ENCODE measurements around the gene NRIP1.

NRIP1 gene

DNA sequence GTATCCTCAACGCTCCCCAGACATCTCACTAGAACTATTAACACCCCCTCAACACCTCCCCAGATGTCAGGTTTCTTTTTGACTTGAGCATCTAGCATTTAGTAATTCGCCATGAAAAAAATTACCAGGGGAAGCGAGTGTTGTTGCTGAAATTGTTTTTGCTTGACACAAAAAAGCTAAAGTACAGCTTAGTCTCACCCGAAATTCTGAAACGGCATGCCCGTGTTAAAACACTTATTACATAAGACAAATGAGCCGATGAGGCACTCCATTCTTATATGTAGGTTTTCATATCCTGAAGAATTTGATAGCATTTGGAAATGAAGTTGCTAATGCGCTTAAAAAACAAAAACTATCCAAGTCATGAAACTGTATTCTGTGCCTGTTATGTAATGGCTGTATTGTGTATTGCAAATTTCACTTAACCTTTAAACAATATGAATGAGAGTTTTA is 1.3 kb upstream of the NRIP1 start:
- TF ChIP-seq, protein P1, sequence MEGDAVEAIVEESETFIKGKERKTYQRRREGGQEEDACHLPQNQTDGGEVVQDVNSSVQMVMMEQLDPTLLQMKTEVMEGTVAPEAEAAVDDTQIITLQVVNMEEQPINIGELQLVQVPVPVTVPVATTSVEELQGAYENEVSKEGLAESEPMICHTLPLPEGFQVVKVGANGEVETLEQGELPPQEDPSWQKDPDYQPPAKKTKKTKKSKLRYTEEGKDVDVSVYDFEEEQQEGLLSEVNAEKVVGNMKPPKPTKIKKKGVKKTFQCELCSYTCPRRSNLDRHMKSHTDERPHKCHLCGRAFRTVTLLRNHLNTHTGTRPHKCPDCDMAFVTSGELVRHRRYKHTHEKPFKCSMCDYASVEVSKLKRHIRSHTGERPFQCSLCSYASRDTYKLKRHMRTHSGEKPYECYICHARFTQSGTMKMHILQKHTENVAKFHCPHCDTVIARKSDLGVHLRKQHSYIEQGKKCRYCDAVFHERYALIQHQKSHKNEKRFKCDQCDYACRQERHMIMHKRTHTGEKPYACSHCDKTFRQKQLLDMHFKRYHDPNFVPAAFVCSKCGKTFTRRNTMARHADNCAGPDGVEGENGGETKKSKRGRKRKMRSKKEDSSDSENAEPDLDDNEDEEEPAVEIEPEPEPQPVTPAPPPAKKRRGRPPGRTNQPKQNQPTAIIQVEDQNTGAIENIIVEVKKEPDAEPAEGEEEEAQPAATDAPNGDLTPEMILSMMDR (conservative IDR thresholded peaks at IDR 0.05) = no peak

DNA sequence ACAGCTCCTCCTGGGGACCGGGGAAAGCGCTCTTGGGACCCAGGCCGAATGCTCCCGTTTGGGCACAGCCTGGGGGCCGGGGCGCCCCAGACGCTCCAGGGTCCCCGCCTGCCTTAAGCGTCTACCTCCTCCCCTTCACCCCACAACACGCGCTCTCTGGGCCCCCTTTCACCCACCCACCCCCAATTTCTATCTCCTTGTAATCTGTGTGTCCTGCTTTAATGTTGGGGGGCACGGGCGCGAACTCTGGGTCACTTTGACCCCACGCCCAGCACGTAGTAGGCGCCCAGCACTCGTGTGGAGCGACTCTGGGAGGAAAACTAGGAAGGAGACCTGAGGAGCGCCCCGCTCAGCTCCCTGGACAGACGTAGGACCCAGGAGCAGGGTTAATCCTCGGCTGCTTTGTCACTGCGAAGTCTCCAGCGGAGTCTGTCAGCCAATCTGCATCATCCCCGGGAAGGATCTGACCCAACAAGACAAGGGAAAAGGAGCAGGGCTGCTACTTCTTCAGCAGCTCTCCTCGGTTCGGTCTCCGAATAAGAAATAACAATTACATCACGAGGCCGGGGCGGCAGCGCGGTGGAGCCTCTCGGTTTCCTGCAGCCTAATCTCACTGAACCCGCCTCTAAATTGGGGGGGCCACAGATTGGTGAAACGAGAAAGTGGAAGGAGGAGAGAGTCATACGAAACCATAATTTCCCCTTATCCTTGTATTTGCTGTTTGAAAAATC is 757 bp upstream of the NRIP1 start:
- peak overlapping the region; percentile 95 for H3K27ac ChIP-seq
- TF ChIP-seq, protein P1 (conservative IDR thresholded peaks at IDR 0.05) = peak; percentile 24; the same call in 1 of the 2 replicates

More for the DNA sequence above, 1.3 kb upstream of the NRIP1 start:
- H3K27ac ChIP-seq = peak overlapping the region; percentile 95

DNA sequence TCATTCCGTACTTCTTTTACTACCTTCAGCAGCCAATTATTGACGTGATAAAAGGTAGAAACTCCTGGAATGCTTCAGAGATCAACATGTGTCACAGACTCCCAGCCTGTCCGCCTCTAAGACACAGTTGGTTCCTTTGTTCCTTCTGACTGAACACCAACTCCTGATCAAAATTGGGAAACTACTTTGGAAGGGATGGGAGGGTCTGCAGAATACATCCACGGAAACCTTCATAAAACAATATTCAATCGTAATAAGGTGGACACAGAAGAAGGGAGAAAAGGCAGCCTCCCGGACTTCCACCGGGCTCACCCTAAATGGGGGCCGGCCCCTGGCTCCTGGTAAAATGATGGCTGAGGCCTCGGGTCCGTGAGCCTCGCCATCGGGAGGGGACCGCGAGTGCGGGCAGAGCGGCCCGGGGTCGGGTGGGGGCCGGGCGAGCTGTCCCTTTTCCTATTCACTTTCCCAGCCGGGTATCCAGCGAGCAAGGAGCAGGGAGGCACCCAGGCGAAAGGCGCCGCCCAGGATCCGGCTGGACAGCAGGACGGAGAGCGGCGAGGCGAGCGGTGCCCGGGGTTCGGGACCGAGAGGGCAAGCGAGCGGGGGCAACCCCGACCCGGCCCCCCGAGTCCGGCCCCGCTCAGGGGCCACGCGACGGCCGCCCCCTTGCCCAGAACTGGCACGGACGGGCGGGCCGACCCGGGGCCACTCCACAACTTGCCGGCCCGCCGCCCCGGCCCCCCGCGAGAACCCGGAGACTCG is 805 bp downstream of the NRIP1 start:
- TF ChIP-seq, protein P1 (conservative IDR thresholded peaks at IDR 0.05) = no peak
- peak overlapping the region; percentile 95 for H3K27ac ChIP-seq

DNA sequence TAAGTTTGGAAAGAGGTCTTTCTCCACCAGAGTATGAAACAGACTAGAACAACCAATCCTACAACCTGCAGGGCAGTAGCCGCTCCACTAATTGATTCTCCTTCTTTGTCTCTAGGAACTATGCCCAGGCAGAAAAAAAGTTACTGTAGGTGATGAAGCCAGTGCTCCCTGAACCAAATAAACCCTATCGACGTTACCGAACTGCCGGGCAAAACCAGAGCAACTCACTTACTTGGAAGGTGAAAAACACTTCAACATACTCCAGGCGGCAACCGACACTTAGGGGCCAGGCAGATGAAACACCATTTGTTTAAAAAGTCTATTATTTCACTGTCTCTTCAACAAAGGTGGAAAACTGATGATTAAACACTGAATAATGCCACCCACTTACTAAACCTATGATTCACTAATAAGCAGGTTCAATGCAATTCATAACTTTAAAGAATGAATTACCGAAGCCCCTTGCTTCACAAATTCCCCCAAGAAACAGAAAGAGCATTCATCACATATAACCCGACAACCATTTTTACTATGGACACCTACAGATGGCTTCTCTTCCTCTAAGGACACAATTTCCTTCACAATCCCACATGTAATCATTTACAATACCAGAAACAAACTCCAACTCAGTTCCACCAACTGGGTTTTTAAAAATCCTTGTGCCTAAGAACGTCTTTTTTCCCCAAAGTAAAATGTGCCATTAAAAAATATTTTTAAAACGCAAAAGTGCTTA is 1.6 kb downstream of the NRIP1 start:
- peak overlapping the region; percentile 95 for H3K27ac ChIP-seq
- TF ChIP-seq, protein P1 (conservative IDR thresholded peaks at IDR 0.05) = no peak

DNA sequence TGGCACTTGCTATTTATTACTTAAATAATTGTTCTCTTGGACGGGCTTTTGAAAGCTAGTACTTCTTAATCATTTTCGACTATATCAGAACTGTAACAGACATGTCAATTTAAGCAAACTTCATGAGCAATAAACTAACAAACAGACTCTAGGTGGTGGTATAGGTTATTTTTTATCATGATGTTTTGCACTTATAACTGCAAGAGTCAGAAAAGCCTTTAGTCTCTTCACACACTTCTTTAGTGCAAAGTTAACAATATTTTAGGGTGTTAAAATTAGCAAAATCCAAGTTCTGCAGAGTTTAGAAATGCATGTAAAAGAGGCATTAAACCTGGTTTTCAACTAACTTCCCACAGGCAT is 2.2 kb downstream of the NRIP1 start:
- TF ChIP-seq, protein P1 (conservative IDR thresholded peaks at IDR 0.05) = peak; percentile 61

DNA sequence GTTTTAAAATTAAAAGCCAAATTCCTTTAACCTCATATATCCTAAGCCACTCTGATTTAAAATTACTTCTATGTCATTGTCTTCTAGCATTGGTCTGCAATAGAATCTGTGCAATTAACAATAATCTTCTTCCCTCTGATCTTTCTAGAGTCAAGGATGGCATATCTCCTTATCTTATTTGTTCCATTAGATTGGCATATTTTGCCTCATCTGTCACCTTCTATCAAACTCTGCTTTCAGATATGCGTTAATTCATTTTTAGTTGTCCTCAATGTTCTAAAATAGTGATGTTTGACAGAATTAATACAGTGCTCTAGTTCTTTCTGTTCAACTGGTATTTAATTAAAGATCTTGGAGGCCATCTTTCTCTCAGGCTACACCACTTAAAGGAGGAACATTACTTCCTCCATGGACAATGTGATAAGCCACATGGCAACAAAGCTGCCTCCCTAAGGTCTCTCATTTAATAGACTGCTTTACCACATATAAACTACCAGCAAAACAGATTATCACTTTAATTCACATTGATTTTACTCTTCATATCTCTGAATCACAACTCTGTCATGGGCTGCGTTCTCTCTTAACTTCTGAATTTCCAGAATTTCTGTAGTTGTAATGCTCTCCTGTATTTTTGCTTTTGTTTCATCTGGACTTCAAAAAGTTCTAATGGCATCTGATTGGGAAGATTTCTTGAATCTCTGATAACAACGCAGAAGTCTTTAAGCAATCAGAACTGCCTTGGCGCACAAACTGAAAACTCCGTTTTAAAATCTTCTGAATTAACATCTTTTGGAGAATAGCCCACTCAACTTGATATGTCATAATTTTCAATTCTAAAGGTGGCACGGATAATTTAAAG is 2.8 kb downstream of the NRIP1 start:
- H3K27ac ChIP-seq = no peak overlapping the region
- TF ChIP-seq, protein P1 (conservative IDR thresholded peaks at IDR 0.05) = no peak

More for the DNA sequence above, 2.2 kb downstream of the NRIP1 start:
- H3K27ac ChIP-seq = peak overlapping the region; percentile 95

All from VCaP (cell line).